LNCAP (cell line): Measurements from ENCODE around the gene KRT85.

Experiments
- TF ChIP-seq, protein P1 (sequence below): fragments of 450-650 bp; IDR thresholded peaks from 2 replicates; pipeline ENCODE4 v1.5.1; 2017; ENCODE audit warnings: mild to moderate bottlenecking

The KRT85 gene

DNA sequence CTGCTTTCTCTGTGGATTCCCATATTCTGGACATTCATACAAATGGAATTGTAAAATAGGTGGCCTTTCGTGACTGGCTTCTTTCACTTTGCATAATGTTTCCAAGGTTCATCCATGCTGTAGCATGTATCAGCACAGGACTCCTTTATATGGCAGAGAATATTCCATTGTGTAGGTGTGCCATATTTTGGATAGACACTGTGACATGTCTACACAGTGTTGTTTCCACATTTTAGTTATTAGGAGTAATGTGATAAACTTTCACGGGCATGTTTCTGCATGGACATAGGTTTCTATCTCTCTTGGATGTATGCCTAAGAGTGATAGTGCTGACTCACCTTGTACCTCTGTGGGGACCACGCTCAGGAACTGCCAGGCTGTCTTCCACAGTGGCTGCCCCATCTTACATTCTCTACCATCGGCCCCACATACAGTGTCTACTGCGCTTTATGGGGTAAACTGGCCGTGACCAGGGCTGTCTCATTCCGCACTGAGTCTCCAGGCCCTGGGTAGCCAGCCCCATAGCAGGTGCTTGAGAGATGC lies 25.3 kb upstream of the KRT85 start:
- TF ChIP-seq, protein P1, sequence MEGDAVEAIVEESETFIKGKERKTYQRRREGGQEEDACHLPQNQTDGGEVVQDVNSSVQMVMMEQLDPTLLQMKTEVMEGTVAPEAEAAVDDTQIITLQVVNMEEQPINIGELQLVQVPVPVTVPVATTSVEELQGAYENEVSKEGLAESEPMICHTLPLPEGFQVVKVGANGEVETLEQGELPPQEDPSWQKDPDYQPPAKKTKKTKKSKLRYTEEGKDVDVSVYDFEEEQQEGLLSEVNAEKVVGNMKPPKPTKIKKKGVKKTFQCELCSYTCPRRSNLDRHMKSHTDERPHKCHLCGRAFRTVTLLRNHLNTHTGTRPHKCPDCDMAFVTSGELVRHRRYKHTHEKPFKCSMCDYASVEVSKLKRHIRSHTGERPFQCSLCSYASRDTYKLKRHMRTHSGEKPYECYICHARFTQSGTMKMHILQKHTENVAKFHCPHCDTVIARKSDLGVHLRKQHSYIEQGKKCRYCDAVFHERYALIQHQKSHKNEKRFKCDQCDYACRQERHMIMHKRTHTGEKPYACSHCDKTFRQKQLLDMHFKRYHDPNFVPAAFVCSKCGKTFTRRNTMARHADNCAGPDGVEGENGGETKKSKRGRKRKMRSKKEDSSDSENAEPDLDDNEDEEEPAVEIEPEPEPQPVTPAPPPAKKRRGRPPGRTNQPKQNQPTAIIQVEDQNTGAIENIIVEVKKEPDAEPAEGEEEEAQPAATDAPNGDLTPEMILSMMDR: no peak

DNA sequence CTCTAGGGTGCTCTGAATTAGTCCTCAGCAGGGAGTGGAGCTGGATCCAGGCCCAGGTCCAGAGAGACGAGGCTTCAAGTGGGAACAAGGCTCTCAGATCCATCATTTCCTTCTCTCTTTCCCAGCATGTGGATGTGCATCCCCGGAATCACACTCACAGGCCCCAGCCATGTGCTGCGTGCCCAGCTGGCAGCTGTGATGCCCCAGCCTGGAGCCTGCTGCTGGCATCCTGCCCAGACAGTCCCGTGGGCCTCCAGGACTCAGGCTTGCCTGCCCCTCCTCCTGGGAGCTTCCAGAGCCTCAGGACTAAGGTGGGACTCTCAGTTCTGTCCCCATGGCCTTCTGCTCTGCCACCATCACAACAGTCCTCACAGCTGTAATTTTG lies 24.3 kb upstream of the KRT85 start:
- TF ChIP-seq, protein P1: no peak

DNA sequence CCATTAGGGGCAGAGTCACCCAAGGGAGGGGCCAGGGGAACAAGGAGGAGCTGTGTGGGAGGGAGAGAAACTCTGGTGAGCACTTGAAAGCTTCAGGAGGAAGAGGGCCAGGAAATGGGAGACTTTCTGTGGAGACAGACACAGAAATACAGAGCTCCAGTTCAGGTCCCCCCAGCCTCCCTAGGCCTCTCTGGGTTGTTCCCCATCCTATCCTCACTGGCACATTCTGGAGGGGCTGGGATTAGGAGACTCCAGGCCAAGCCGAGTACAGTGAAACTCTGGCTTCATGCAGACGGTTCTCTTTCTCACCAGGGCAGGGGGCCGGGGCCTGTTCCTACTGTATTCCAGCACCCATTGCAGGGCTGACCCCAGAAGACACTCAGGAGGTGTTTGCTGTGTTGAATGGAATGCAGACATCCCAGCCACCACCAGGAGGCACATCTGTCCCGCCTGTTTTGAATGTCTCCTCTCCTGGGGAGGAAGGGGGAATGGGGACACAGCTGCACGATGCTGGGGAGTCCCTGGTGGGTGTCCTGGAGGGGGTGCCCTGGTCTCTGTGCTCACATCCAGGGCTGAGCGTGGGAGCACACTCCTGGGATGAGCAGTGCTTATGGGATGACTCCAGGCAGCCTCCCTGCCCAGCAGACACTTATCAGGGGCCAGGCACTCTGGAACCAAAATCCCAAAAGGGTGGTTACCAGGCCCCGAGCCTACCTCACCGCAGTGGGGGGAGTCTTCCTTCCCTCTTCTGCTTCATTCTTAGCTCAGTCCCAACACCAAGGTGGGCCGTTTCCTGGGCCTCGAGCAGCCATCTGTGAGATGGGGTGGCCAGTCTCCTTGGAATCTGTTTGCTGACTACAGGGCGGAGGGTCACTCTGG lies 23.7 kb upstream of the KRT85 start:
- TF ChIP-seq, protein P1: peak; percentile 66

DNA sequence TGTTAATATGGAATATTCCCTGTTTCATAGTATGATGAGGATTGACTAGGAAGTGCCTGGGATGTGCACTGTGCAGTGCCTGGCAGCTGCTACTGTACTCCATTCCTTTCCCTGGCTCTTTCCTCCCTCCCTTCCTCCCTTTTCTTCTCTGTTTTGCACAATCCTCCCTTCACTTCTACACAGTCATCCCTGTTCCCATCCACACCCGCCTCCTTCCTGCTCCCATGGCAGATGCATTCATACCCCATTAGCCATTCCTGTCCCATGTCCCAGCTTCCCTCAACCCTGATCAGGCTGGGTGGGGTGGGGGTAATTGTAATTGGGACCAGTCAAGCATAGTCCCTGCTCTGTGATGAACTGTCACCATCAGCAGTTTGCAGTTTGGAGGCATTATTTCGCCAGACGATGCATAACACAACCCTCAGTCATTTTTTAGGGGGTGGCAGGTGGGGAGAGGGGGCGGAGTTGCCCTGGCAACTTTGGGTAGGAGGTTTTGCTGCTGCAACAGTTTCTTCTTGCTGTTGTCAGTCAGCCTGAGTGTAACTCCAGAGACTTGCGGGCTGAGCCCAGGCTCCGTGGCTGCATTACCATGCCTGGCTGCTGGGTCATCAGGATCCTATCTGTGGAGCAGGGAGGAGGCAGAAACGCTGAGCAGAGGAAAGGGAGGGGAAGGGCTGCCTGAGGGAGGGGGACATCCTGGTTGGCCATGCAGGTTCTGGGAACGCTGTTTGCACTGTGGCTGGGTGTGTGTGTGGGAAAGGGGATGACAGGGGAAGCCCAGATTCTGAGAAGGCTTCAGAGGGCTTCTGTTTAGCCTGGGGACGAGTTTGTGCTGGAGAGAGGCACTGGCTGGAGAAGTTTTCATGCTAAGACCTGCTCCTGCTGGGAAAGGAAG lies 22.3 kb upstream of the KRT85 start:
- TF ChIP-seq, protein P1: no peak

DNA sequence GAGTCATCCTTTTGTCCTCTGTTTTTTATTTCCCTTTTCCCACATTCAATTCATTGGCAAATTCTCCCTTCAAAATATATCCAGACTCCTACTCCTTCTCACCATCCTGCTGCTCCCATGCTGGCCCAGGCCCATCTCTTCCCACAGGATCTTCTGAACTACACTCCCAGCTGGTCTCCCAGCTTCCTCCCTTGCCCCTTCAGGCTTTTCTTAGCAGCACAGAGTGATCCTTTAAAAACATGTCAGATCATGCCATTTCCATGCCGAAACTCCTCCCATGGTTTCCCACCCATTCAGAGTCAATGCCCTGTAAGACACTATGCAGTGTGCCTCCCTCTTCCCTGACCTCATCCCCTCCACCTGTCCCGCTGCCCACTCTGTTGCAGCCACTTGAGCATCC lies 20.6 kb upstream of the KRT85 start:
- TF ChIP-seq, protein P1: no peak

DNA sequence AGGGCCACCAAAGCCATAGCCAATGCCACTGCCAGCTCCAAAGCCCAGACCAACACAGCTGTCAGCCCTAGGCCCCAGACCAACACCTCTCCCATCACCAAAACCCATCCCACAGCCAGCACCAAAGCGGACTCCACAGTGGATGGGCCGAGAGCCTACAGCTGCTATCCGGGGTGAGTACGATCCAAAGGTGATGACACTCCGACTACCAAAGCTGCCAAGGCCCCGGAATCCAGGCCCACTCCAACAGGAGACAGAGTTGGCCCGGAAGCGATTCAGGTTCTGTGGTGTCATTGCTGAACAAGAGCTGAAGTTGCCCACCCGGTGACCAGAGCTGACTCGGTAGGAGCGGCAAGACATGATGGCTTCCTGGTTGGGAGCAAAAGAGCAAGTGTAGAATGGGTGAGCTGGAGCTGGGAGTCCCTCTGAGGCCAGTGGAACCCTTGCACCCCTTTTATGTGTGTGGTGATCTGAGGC lies 18.0 kb upstream of the KRT85 start, which contains the start of gene KRT84:
KRT84 (minus strand) TSS at position 427 of the 477 bp plus-strand sequence; CDS start at position 360, 67 bp downstream.
- TF ChIP-seq, protein P1: no peak

DNA sequence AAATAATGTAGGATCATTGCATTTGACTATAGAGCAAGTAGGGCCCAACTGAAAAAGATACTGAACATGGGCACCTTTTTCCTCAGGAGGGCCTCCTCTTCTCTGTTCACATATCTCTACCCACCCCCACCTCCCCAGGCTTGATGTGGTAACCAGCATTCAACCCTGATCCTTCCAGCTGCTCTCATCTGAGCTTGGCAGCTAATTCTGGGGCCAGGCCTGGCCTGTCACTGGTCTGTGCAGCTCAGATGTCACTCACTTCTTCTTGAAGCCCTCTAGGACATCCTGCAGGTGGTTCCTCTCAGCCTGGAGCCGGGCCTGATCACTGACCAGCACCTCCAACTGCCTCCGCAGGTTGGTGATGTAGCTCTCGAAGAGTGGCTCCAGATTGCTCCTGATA lies 16.1 kb upstream of the KRT85 start:
- TF ChIP-seq, protein P1: no peak
